Measurements from ENCODE around the gene MAPK7. TPM values are rescaled to one million over a fixed set of nuclear protein-coding genes. Genes with fewer than 3 reads are reported as not detected.

MAPK7 gene
- total and polyA plus RNA-seq, 10 of the 15 experiments (the other 5 are each of a cell fraction or from before 2014, with no cell fraction given) = 0.37 to 13.5 (median 5.6) TPM

DNA sequence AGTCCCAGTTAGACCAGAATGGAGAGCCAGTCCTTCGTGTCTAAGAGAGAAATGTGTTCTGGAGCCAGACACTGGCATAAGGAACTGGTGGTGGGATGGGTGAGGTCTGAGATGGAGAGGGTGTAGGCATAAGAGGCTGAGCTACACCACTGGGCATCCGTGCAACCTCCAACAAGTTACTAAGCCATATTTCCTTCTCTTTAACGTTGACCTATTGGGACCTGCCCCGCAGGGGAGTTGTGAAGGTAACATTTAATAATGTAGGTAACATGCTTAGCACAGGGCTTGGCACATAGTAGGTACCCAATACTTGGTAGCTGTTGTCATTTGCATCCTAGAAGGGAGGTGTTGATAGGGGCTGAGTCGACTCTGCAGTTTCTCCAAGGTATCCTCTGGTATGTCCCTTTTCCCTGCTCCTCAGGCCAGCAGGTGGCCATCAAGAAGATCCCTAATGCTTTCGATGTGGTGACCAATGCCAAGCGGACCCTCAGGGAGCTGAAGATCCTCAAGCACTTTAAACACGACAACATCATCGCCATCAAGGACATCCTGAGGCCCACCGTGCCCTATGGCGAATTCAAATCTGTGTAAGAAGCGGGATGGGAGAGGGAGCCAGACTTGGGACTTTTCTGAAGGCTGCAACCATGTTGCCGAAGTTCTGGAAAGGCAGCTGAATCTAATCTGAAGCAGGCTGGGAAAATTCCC, 1.2 kb downstream of the MAPK7 start (continued):
- TF ChIP-seq, protein P1, sequence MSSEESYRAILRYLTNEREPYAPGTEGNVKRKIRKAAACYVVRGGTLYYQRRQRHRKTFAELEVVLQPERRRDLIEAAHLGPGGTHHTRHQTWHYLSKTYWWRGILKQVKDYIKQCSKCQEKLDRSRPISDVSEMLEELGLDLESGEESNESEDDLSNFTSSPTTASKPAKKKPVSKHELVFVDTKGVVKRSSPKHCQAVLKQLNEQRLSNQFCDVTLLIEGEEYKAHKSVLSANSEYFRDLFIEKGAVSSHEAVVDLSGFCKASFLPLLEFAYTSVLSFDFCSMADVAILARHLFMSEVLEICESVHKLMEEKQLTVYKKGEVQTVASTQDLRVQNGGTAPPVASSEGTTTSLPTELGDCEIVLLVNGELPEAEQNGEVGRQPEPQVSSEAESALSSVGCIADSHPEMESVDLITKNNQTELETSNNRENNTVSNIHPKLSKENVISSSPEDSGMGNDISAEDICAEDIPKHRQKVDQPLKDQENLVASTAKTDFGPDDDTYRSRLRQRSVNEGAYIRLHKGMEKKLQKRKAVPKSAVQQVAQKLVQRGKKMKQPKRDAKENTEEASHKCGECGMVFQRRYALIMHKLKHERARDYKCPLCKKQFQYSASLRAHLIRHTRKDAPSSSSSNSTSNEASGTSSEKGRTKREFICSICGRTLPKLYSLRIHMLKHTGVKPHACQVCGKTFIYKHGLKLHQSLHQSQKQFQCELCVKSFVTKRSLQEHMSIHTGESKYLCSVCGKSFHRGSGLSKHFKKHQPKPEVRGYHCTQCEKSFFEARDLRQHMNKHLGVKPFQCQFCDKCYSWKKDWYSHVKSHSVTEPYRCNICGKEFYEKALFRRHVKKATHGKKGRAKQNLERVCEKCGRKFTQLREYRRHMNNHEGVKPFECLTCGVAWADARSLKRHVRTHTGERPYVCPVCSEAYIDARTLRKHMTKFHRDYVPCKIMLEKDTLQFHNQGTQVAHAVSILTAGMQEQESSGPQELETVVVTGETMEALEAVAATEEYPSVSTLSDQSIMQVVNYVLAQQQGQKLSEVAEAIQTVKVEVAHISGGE (CRISPR knock-in tag; IDR thresholded peaks at IDR 0.05) = no peak
- TF ChIP-seq CEBPB (IDR thresholded peaks at IDR 0.05; ENCODE audit: borderline replicate concordance in 1 of 2, low read depth in 2 of 2, low read length in 2 of 2) = no peak
- no peak for TF ChIP-seq TAF1 (IDR thresholded peaks at IDR 0.05; ENCODE audit: borderline replicate concordance, low read depth, low read length)
- TF ChIP-seq NFYB (IDR thresholded peaks at IDR 0.05; ENCODE audit: insufficient read depth, low read depth, low read length) = no peak
- TF ChIP-seq JUND (IDR thresholded peaks at IDR 0.05; ENCODE audit: low read depth, low read length) = no peak
- TF ChIP-seq, protein P2, sequence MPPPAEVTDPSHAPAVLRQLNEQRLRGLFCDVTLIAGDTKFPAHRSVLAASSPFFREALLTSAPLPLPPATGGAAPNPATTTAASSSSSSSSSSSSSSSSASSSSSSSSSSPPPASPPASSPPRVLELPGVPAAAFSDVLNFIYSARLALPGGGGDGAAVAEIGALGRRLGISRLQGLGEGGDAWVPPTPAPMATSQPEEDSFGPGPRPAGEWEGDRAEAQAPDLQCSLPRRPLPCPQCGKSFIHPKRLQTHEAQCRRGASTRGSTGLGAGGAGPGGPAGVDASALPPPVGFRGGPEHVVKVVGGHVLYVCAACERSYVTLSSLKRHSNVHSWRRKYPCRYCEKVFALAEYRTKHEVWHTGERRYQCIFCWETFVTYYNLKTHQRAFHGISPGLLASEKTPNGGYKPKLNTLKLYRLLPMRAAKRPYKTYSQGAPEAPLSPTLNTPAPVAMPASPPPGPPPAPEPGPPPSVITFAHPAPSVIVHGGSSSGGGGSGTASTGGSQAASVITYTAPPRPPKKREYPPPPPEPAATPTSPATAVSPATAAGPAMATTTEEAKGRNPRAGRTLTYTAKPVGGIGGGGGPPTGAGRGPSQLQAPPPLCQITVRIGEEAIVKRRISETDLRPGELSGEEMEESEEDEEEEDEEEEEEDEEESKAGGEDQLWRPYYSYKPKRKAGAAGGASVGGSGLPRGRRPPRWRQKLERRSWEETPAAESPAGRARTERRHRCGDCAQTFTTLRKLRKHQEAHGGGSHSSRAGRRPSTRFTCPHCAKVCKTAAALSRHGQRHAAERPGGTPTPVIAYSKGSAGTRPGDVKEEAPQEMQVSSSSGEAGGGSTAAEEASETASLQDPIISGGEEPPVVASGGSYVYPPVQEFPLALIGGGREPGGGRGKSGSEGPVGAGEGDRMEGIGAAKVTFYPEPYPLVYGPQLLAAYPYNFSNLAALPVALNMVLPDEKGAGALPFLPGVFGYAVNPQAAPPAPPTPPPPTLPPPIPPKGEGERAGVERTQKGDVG (CRISPR knock-in tag; IDR thresholded peaks at IDR 0.05) = no peak
- no peak for TF ChIP-seq RUNX3 (IDR thresholded peaks at IDR 0.05; ENCODE audit: low read length)
